Endometrial microvascular endothelial cells (primary cell): ENCODE measurements around the gene OR10J4. TPM values are rescaled to one million over a fixed set of nuclear protein-coding genes. Genes with fewer than 3 reads are reported as not detected.

Experiments
- in situ Hi-C: cut with HindIII; loops from 2 replicates; pipeline ENCODE4 v1.10.0; 2017; ENCODE audit warnings: low sequenced_read_pairs, low pct_unique_long_range_greater_than_20kb; ENCODE audit errors: inconsistent ontology term
- total RNA-seq: library from RNA; depleted of rRNA; stranded (reverse); fragments of >200 nt; gene quantifications from one replicate; pipeline ENCODE4 v1.2.3, GENCODE V29; 2015; ENCODE audit errors: inconsistent ontology term

OR10J4 gene
- total RNA-seq, 1 donor from 2014 or later = not detected

DNA sequence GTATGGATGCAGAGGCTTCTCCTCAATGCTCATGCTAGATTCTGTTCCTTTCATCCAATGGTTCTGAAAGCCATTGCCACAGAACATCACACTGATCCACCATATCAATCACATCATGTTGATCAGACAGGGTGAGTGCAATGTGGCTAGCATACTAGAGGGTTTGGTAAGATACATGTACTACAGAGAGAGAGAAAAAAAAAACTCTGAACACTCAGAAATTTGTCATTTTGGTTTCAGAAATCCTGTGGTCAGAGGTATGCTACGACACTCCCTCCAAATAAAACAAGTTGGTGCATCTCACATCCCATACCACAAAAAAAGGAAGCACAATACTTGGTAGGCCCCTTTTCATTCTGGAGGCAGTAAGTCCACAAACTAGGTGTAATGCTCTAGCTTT, 42.9 kb downstream of the OR10J4 start:
- in situ Hi-C loops = no loop called here

Other genes starting within 250 kb of the OR10J4 start
- not detected for gene ACKR1, start 227.3 kb upstream of the OR10J4 start, total RNA-seq
- not detected for gene FCER1A, start 129.9 kb upstream of the OR10J4 start, total RNA-seq
- gene OR10J1, start 7.5 kb downstream of the OR10J4 start, total RNA-seq = not detected
- gene OR10J5, start 103.8 kb downstream of the OR10J4 start, total RNA-seq = not detected
- not detected for gene APCS, start 155.6 kb downstream of the OR10J4 start, total RNA-seq